ENCODE data around the gene KIF25.

Gene KIF25, protein sequence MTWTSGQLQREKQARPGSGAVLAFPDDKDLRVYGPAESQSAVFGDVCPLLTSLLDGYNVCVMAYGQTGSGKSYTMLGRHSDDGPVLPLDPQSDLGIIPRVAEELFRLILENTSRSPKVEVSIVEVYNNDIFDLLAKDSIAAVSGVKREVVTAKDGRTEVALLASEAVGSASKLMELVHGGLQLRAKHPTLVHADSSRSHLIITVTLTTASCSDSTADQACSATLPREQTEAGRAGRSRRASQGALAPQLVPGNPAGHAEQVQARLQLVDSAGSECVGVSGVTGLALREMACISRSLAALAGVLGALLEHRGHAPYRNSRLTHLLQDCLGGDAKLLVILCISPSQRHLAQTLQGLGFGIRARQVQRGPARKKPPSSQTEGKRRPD

GRCh38 chr6:167997642-167998041 lies at the start of gene KIF25:
Gene KIF25 (plus strand): TSS chr6:167997671. CDS start chr6:168029586, 31,915 bp downstream.
- DNase-seq: no peak

GRCh38 chr6:167947716-167948115 lies 49.8 kb upstream of the KIF25 start:
- no peak for DNase-seq

- no peak for DNase-seq
Measured at GRCh38 chr6:167948716-167949115, 48.8 kb upstream of the KIF25 start.

GRCh38 chr6:167949121-167949684 lies 48.3 kb upstream of the KIF25 start:
- DNase-seq: no peak

DNA sequence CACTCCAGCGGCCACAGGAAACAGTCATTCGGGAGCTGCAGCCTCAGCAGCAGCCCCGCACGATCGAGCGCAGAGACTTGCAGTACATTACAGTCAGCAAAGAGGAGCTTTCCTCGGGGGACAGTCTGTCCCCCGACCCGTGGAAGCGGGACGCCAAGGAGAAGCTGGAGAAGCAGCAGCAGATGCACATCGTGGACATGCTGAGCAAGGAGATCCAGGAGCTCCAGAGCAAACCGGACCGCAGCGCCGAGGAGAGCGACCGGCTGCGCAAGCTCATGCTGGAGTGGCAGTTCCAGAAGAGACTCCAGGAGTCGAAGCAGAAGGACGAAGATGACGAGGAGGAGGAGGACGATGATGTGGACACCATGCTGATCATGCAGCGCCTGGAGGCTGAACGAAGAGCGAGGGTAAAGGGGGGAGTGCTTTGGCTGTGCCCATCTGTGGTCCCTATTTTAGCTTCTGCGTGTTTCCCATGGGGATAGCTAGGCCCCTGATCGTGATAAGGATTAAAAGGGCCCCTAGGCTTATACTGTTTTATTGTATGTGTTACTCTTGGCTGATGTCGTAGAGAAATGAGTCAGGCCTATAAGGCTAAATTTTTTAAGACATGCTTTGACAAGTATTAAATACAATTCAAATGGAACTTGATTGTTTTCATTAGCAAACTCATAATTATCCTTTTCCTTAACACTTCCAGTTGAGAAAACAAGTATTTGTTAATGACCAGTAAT lies 45.5 kb upstream of the KIF25 start:
- no peak for DNase-seq

- no peak for DNase-seq
Measured at GRCh38 chr6:167952512-167952859, 45.0 kb upstream of the KIF25 start.

GRCh38 chr6:167953551-167953950 lies 43.9 kb upstream of the KIF25 start:
- no peak for DNase-seq

GRCh38 chr6:167954151-167954550 lies 43.3 kb upstream of the KIF25 start:
- no peak for DNase-seq

GRCh38 chr6:167956491-167956890 lies 41.0 kb upstream of the KIF25 start:
- DNase-seq: no peak

DNA sequence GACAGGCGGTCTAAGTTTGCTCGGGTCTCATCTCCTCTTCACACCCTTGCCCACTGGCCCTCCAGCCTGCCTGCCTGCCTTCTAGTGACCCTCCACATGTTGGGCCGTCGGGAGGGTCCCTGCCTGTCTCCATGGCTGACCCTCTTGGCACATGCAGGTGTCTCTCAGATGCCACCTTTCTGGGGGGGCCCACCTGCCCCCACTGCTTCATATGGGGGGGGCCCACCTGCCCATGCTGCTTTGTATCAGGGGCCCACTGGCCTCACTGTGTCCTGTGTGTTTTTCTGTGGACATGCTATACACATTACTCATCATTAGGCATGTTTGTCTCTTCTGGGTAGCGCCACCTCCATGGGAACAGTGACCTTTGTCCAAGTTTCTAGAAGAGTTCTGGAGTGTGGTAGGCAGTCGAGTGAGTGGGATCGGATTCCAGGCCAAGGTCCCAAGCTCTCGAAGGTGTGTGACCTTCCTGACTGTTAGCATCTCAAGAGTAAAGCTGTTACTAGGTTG lies 40.4 kb upstream of the KIF25 start:
- DNase-seq: no peak

DNA sequence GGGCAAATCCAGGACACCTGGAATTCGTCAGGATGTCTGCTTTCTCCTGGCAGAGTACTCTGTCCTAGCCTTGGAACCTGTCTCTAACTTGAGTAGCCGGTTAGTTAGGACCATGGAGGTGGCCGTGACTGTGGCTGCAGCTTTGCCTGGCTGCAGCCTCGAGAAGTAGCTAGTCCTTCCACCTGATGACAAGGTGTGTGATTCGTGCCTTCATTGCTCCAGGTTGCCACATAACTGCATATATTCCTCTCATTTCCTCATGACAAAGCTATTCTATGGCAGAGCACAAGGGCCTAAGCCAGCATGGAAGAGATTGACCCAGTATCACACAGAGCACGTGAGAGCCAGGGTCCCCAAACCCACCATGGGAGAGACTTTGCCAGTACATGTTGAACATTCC lies 39.8 kb upstream of the KIF25 start:
- DNase-seq: no peak

- no peak for DNase-seq
Measured at GRCh38 chr6:167960579-167960978, 36.9 kb upstream of the KIF25 start.

- DNase-seq: no peak
Measured at GRCh38 chr6:167962711-167963110, 34.8 kb upstream of the KIF25 start.

- no peak for DNase-seq
Measured at GRCh38 chr6:167963589-167964057, 33.8 kb upstream of the KIF25 start.

DNA sequence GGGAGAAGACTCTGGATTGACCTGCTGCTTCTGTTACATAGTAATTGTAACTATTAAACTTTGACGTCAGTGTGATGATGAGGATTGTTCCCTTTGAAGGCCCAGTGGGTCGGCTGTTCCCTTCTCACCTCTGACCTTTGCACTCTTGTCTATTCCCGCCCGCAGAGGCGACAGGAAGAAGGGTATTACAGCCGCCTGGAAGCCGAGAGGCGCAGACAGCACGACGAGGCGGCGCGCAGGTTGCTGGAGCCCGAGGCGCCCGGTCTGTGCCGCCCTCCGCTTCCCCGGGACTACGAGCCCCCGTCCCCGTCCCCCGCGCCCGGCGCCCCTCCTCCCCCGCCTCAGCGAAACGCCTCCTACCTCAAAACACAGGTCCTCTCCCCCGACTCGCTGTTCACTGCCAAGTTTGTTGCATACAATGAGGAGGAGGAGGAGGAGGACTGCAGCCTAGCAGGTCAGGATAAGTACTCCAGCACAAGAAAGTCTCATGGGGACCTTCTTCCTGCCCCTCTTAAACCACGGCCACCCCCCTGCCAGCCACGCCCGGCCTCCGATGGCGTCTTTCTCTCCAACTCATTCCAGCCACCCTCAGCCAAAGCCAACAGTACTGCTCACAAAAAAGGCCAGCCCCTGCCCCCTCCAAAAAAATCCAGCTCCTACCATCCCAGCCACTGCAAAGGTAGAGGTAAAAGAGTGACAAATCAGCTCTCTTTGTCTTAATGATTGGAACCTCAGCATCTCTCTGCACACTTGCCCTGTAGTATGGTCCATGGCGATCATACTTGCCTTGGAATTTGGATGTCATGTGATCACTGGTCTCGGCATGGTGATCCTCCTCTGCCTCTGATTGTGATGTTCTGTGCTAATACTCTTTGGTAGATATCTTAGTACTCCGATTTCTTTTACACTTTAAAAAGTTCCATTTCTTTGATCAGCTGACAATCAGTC lies 31.6 kb upstream of the KIF25 start:
- no peak for DNase-seq

GRCh38 chr6:167966540-167966905 lies 30.9 kb upstream of the KIF25 start:
- DNase-seq: no peak

DNA sequence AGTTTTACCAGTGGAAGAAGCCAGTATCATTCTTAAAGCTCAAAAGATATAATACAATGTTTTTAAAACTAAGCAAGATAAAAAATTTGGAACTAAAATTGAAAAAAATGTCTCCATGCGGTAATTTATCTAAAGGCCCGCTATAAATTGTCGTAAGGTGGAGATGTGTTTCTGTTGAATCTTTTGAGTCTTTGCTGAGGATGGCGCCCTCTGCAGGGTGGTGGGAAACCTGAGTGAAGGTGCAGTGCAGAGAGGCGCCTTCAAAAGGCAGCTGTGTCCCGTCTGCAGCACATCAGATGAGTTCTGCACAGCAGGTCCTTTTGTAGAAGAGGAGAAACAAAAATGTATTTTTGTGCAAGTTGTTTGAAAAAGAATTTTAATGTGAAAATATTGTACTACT lies 29.4 kb upstream of the KIF25 start:
- no peak for DNase-seq

DNA sequence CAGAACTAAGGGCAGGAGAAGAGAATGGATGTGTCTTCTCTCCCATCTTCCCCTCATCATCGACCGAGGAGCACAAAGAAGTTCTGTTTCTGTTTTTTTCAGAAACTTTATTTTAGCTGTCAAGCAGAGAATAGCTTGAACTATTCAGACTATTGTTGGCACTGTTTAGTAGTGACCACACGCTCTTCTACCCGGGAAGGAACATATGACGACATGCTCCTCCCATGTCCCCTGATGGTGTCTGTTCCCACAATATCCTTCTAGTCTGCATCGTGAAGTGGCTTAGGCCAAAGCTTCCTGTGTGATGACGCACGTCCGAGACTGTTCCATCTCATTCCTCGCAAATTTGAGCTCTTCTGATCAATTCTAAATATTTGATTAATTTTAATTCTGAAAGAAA lies 27.2 kb upstream of the KIF25 start:
- DNase-seq: no peak

GRCh38 chr6:167972193-167972592 lies 25.3 kb upstream of the KIF25 start:
- no peak for DNase-seq

DNA sequence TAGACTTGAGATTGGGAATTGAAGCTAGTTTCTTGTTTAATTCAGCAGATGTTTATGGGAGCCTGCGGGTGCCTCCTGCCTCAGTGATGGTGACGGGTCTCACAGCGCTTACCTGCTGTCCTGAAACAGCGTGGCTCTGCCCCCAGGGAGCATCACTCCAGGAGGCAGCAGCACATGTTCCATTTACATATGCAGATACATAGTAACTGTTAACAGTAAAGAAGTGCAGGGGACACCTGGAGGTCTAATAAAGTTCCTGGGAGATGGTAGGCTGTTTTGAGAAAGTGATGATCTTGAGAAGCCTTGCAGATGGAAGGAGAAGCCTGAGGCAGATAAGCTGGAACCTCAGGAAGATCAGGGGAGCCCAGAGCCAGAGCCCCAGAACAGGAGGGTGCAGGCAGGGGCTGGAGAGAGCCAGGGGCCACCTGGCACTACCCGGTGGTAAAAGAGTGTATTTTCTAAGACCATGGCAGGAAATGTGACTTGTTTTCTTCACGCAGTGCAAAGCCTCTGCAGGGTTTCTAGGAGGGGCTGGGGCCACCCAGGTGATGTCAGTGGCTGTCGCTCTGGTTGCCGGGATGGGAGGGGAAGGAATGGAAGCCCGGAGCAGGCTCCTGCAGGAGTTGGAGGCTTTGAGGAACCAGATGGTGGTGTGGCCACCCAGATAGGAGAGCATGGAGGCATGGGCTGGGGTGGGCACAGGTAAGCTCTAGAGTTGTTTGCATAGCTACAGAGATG lies 24.2 kb upstream of the KIF25 start:
- DNase-seq: no peak

- no peak for DNase-seq
Measured at GRCh38 chr6:167974640-167975344, 22.7 kb upstream of the KIF25 start.

Data from T1000 (cell line).